ENCODE results near the gene GPR12. TPM values are rescaled to one million over a fixed set of nuclear protein-coding genes. Genes with fewer than 3 reads are reported as not detected.

GPR12 gene
- total RNA-seq, 1 donor = not detected

GRCh38 chr13:26718146-26718545 lies 42.4 kb downstream of the GPR12 start:
- no peaks in the 10 kb centered on the region for H3K9me3 ChIP-seq (ENCODE audit: low read depth, low read length)
- no peak overlapping the region for H3K4me3 ChIP-seq (ENCODE audit: insufficient read depth, low read length)
- H3K27ac ChIP-seq (ENCODE audit: low read depth, low read length) = no peak overlapping the region
- no peaks in the 10 kb centered on the region for H4K20me1 ChIP-seq (ENCODE audit: insufficient read depth, low read length)
- no peaks in the 10 kb centered on the region for H3K36me3 ChIP-seq (ENCODE audit: insufficient read depth, low read length)
- no peak for TF ChIP-seq CTCF (IDR thresholded peaks at IDR 0.05; ENCODE audit: extremely low read depth, low read depth, low read length)
- no peak overlapping the region for H2AFZ ChIP-seq (ENCODE audit: low read length)
- H3K4me1 ChIP-seq (ENCODE audit: insufficient read depth, low read length) = no peaks in the 10 kb centered on the region
- H3K27me3 ChIP-seq (ENCODE audit: insufficient read depth, low read length) = peaks cover 2% of the 10 kb centered on the region
- H3K4me2 ChIP-seq (ENCODE audit: insufficient read depth, low read length) = no peak overlapping the region
- no peaks in the 10 kb centered on the region for H3K79me2 ChIP-seq (ENCODE audit: insufficient read depth, low read length)
- DNase-seq (ENCODE audit: insufficient read length, low spot score, missing footprints) = no peak

- H3K27ac ChIP-seq (ENCODE audit: low read depth, low read length) = no peak overlapping the region
- H2AFZ ChIP-seq (ENCODE audit: low read length) = no peak overlapping the region
- H3K36me3 ChIP-seq (ENCODE audit: insufficient read depth, low read length) = no peaks in the 10 kb centered on the region
- no peak overlapping the region for H3K4me2 ChIP-seq (ENCODE audit: insufficient read depth, low read length)
- no peaks in the 10 kb centered on the region for H3K79me2 ChIP-seq (ENCODE audit: insufficient read depth, low read length)
- no peaks in the 10 kb centered on the region for H3K4me1 ChIP-seq (ENCODE audit: insufficient read depth, low read length)
- H3K27me3 ChIP-seq (ENCODE audit: insufficient read depth, low read length) = peaks cover 2% of the 10 kb centered on the region
- no peak overlapping the region for H3K4me3 ChIP-seq (ENCODE audit: insufficient read depth, low read length)
- TF ChIP-seq CTCF (IDR thresholded peaks at IDR 0.05; ENCODE audit: extremely low read depth, low read depth, low read length) = no peak
- no peak for DNase-seq (ENCODE audit: insufficient read length, low spot score, missing footprints)
- H3K9me3 ChIP-seq (ENCODE audit: low read depth, low read length) = no peaks in the 10 kb centered on the region
- no peaks in the 10 kb centered on the region for H4K20me1 ChIP-seq (ENCODE audit: insufficient read depth, low read length)
These were observed 43.6 kb downstream of the GPR12 start for GRCh38 chr13:26716984-26717383.

GRCh38 chr13:26713341-26713740 lies 47.2 kb downstream of the GPR12 start:
- no peaks in the 10 kb centered on the region for H3K9me3 ChIP-seq (ENCODE audit: low read depth, low read length)
- DNase-seq (ENCODE audit: insufficient read length, low spot score, missing footprints) = no peak
- H3K4me1 ChIP-seq (ENCODE audit: insufficient read depth, low read length) = no peaks in the 10 kb centered on the region
- peaks cover 12% of the 10 kb centered on the region for H3K27me3 ChIP-seq (ENCODE audit: insufficient read depth, low read length)
- no peak overlapping the region for H3K27ac ChIP-seq (ENCODE audit: low read depth, low read length)
- H2AFZ ChIP-seq (ENCODE audit: low read length) = no peak overlapping the region
- no peaks in the 10 kb centered on the region for H3K79me2 ChIP-seq (ENCODE audit: insufficient read depth, low read length)
- no peak overlapping the region for H3K4me2 ChIP-seq (ENCODE audit: insufficient read depth, low read length)
- H3K4me3 ChIP-seq (ENCODE audit: insufficient read depth, low read length) = no peak overlapping the region
- no peaks in the 10 kb centered on the region for H3K36me3 ChIP-seq (ENCODE audit: insufficient read depth, low read length)
- H4K20me1 ChIP-seq (ENCODE audit: insufficient read depth, low read length) = no peaks in the 10 kb centered on the region
- TF ChIP-seq CTCF (IDR thresholded peaks at IDR 0.05; ENCODE audit: extremely low read depth, low read depth, low read length) = no peak

GRCh38 chr13:26711211-26711610 lies 49.4 kb downstream of the GPR12 start:
- no peak overlapping the region for H3K27ac ChIP-seq (ENCODE audit: low read depth, low read length)
- H3K4me2 ChIP-seq (ENCODE audit: insufficient read depth, low read length) = no peak overlapping the region
- no peaks in the 10 kb centered on the region for H3K79me2 ChIP-seq (ENCODE audit: insufficient read depth, low read length)
- H3K4me3 ChIP-seq (ENCODE audit: insufficient read depth, low read length) = no peak overlapping the region
- DNase-seq (ENCODE audit: insufficient read length, low spot score, missing footprints) = no peak
- no peak for TF ChIP-seq CTCF (IDR thresholded peaks at IDR 0.05; ENCODE audit: extremely low read depth, low read depth, low read length)
- H3K9me3 ChIP-seq (ENCODE audit: low read depth, low read length) = no peaks in the 10 kb centered on the region
- no peak overlapping the region for H2AFZ ChIP-seq (ENCODE audit: low read length)
- H3K36me3 ChIP-seq (ENCODE audit: insufficient read depth, low read length) = no peaks in the 10 kb centered on the region
- H3K4me1 ChIP-seq (ENCODE audit: insufficient read depth, low read length) = no peaks in the 10 kb centered on the region
- H3K27me3 ChIP-seq (ENCODE audit: insufficient read depth, low read length) = peaks cover 9% of the 10 kb centered on the region
- H4K20me1 ChIP-seq (ENCODE audit: insufficient read depth, low read length) = no peaks in the 10 kb centered on the region

Data from osteoblast (primary cell).